ENCODE results near the gene SPECC1. TPM values are rescaled to one million over a fixed set of nuclear protein-coding genes. Genes with fewer than 3 reads are reported as not detected.

Gene SPECC1
- total and polyA plus RNA-seq, 3 donors from 2014 or later: 78.6 to 160 (median 148) TPM

DNA sequence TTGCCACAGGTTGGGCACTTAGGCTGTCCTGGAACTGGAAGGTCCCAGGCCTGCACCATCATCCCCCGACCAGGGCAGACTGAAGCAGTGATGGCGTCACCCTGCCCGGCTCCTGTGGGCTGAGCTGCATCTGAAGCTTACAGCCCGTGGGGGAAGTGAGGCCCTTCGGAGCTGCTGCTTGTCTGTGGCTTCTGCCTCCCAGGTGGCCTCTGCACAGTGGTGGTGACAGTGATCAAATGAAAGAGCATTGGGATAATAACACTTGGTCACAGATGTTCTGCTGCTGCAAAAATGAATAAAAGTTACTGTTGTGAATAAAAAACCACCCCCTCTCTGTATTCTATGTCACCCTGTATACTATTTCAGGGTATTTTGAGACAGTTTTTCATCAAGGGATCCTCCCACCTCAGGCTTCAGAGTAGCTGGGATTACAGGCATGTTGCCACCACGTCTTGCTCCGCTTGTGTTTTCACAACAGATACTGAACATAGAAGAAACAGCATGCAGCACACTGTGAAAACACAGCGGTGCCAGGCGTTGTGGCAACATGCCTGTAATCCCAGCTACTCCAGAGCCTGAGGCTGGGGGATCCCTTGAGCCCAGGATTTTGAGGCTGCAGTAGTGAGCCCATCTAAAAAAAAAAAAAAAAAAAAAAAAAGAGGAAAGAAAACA is 293.2 kb downstream of the SPECC1 start:
- Histone ChIP-seq H3K27me3 (no peaks in the 10 kb centered on the region), H3K36me3 (ENCODE audit: low read depth, missing control alignments) (no peaks in the 10 kb centered on the region), H3K4me3 (no peak overlapping the region), H3K27ac (no peak overlapping the region), H3K9me3 (no peaks in the 10 kb centered on the region), H3K4me1 (peaks cover 5% of the 10 kb centered on the region)
- DNase-seq: no peak
- 67 to 69% methylated on average over 5 to 9 of the region's 9 CpGs for WGBS, 2 donors
- TF ChIP-seq, protein P1, sequence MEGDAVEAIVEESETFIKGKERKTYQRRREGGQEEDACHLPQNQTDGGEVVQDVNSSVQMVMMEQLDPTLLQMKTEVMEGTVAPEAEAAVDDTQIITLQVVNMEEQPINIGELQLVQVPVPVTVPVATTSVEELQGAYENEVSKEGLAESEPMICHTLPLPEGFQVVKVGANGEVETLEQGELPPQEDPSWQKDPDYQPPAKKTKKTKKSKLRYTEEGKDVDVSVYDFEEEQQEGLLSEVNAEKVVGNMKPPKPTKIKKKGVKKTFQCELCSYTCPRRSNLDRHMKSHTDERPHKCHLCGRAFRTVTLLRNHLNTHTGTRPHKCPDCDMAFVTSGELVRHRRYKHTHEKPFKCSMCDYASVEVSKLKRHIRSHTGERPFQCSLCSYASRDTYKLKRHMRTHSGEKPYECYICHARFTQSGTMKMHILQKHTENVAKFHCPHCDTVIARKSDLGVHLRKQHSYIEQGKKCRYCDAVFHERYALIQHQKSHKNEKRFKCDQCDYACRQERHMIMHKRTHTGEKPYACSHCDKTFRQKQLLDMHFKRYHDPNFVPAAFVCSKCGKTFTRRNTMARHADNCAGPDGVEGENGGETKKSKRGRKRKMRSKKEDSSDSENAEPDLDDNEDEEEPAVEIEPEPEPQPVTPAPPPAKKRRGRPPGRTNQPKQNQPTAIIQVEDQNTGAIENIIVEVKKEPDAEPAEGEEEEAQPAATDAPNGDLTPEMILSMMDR (IDR thresholded peaks at IDR 0.05): no peak
- TF ChIP-seq POLR2A (IDR thresholded peaks at IDR 0.05): no peak
- intact Hi-C loops (cut with DNase I; ENCODE audit: low total_unique reads): no loop called here

DNA sequence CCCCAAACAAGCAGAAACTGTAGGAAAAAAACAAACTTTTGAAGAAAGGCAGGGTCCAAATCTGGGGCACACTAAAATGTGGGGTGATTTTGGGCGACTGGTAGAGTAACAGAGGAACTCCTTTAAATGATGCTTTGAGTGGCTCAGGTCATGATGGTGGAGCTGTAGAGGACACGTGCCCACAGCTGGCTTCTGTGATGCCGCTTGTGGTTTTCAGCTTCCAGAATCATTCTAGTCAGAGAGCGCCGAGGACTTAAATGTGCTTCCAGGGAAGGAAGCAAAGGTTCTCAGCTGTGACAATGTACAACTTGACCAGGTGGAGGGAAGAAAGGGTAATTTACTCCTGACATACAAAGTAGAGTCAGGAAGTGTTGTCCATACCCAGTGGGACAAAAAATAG is 295.8 kb downstream of the SPECC1 start:
- no peak for DNase-seq
- no peaks in the 10 kb centered on the region for H3K27me3 ChIP-seq
- H3K36me3 ChIP-seq (ENCODE audit: low read depth, missing control alignments): no peaks in the 10 kb centered on the region
- WGBS, 2 donors: 96 to 97% methylated on average over 5 of the region's 5 CpGs
- no peaks in the 10 kb centered on the region for H3K9me3 ChIP-seq
- no peak overlapping the region for H3K4me3 ChIP-seq
- intact Hi-C loops (cut with DNase I; ENCODE audit: low total_unique reads): no loop called here
- no peak for TF ChIP-seq POLR2A (IDR thresholded peaks at IDR 0.05)
- TF ChIP-seq, protein P1 (IDR thresholded peaks at IDR 0.05): no peak
- peaks cover 3% of the 10 kb centered on the region for H3K4me1 ChIP-seq
- H3K27ac ChIP-seq: no peak overlapping the region

DNA sequence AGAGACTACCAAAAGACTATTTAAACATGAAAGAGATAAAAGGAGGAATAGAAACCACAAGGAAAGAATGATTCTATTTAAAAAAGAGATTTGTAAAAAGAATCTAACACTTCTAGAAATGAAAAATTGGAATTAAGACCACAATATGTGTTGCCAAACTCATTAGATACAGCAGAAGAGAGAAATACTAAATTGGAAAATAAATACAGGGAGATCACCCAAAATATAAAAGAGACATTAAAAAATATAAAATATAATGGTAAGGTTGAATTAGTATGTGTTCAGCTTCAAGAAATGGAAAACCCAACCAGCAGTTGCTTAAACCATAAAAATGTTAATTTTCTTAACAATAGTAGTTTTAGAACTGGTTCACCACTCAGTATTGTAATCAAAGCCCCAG is 297.8 kb downstream of the SPECC1 start:
- intact Hi-C loops (cut with DNase I; ENCODE audit: low total_unique reads): no loop called here
- no peak for TF ChIP-seq POLR2A (IDR thresholded peaks at IDR 0.05)
- TF ChIP-seq, protein P1 (IDR thresholded peaks at IDR 0.05): no peak
- no peaks in the 10 kb centered on the region for H3K27me3 ChIP-seq
- no peak for DNase-seq
- no peaks in the 10 kb centered on the region for H3K9me3 ChIP-seq
- no peaks in the 10 kb centered on the region for H3K4me1 ChIP-seq
- H3K4me3 ChIP-seq: no peak overlapping the region
- no peaks in the 10 kb centered on the region for H3K36me3 ChIP-seq (ENCODE audit: low read depth, missing control alignments)
- H3K27ac ChIP-seq: no peak overlapping the region

DNA sequence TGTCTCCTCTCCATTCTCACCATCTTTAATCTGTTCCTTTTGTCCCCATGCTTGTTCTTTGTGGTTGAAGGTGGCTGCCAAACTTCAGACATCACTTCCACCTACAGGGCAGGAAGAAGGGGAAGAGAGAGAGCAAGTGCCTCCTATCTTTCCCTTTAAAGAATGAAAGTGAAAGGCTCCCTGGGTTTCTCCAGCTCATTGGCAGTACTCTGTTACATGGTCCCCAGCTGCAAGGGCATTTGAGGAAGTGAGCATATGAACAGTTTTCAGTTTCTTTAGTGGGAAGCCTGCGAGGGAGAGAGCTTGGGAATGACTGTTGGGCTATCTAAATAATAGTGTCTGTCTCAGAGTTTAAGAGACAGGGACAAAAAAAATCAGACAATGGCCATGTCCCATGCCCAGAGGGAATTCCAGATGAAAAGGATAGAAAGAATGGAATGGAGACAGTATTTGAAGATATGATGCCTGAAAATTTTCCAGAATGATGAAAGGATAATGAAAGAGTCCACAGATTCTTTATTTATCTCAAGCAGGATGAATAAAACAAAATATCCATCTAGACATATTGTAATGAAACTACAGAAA is 298.3 kb downstream of the SPECC1 start:
- Histone ChIP-seq H3K4me3 (no peak overlapping the region), H3K27ac (no peak overlapping the region), H3K27me3 (no peaks in the 10 kb centered on the region), H3K36me3 (ENCODE audit: low read depth, missing control alignments) (no peaks in the 10 kb centered on the region), H3K4me1 (no peaks in the 10 kb centered on the region), H3K9me3 (no peaks in the 10 kb centered on the region)
- 96 to 100% methylated on average over 1 of the region's 1 CpG for WGBS, 2 donors
- DNase-seq: no peak
- no peak for TF ChIP-seq POLR2A (IDR thresholded peaks at IDR 0.05)
- TF ChIP-seq, protein P1 (IDR thresholded peaks at IDR 0.05): no peak
- intact Hi-C loops (cut with DNase I; ENCODE audit: low total_unique reads): no loop called here

DNA sequence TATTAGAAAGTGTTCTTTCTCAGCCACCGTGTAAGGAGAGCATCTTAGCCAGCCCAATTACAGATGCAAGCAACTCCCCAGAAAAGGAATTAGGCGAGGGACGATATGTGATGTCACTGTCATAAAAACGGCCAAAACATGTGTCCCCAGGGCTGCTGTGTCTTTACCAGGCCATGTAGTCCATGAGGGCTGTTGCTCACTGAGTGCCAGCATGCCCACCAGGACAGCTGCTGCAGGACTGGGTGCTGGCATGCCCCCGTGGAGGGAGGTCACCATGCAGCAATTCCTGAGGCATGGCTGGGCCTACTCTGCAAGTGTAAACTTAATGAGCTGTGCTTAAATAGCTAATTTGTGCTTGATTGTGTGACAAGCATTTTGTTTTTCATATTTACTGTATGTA is 301.3 kb downstream of the SPECC1 start:
- no peak for TF ChIP-seq POLR2A (IDR thresholded peaks at IDR 0.05)
- Histone ChIP-seq H3K9me3 (no peaks in the 10 kb centered on the region), H3K27ac (no peak overlapping the region), H3K36me3 (ENCODE audit: low read depth, missing control alignments) (no peaks in the 10 kb centered on the region), H3K4me1 (peaks cover 6% of the 10 kb centered on the region), H3K27me3 (no peaks in the 10 kb centered on the region), H3K4me3 (no peak overlapping the region)
- DNase-seq: no peak
- intact Hi-C loops (cut with DNase I; ENCODE audit: low total_unique reads): no loop called here
- 87 to 90% methylated on average over 5 of the region's 5 CpGs for WGBS, 2 donors
